Gastrocnemius medialis (tissue), 4 donors: ENCODE results near the gene MEIS1.

ENCODE experiments used
- CTCF ChIP-seq, 5 experiments: fragments of 450-650 bp in 3 of 5; fragments of 200-600 bp in 2 of 5; sonication (generic) in 2 of 5; IDR thresholded peaks in 4 of 5; conservative IDR thresholded peaks in 1 of 5; 1 replicate in 4 of 5; 2 replicates in 1 of 5; pipeline ENCODE4 v1.5.1; 2016 to 2019; ENCODE audit warnings: antibody characterized with exemption in 5 of 5, mild to moderate bottlenecking in 3 of 5, moderate library complexity in 3 of 5
- POLR2A ChIP-seq, 2 donors: fragments of 450-650 bp; IDR thresholded peaks; one replicate each; pipeline ENCODE4 v1.6.1; 2017; ENCODE audit warnings: antibody characterized with exemption in 2 of 2, mild to moderate bottlenecking in 2 of 2, moderate library complexity in 2 of 2

- TF ChIP-seq CTCF (IDR thresholded peaks at IDR 0.05 in 4 of 5, conservative IDR thresholded peaks at IDR 0.05 in 1 of 5) (no peak), POLR2A (IDR thresholded peaks at IDR 0.05) (no peak)
These were observed 71.3 kb downstream of the MEIS1 start for GRCh38 chr2:66506265-66506664.
